ENCODE results near the gene ZNF408. TPM values are rescaled to one million over a fixed set of nuclear protein-coding genes. Genes with fewer than 3 reads are reported as not detected.

Gene ZNF408
- total and polyA plus RNA-seq, 2 of the 13 experiments (the other 11 are each of a cell fraction or from before 2014, with no cell fraction given) = 11.2 to 12.5 TPM

DNA sequence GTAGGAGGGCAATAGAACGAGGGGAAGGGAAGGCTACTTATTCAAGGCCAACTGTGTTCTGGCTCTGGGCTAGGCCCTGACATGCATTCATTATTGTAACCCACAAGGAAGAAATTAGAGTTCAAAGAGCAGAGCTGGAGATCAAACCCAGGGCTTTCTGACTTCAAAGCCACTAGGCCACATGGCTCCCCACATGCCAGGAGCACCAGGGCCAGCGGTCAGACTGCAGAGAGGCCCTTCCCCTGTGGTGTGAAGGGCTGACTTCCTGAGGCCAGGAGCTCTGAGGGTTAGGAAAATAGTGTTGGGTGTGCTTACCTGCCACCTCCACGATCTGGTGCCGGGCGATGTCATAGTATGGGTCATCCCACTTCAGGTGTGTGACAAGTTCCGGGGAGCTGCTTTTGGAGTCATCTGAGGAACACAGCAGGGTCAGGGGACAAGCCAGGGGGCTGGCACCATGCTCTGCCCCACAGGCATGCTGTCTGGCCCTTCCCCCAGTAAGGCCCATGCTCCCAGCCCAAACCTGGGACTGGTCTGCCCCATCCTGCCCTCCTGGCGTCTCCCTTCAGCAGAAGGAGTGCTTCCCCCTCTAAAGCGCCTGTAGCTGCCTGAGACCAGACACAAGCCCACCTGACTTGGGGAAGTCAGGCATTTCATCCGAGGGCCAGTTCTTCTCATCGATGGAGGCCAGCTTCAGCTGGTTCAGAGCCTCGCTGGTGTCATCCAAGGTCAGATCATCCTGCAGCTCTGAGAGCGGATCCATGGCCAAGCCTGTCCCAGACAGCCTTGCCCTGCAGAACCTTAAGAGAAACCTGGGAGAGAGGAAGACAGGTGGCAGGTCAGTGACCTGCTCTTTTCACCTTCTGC is 5.3 kb upstream of the ZNF408 start (continued):
- TF ChIP-seq, protein P1, sequence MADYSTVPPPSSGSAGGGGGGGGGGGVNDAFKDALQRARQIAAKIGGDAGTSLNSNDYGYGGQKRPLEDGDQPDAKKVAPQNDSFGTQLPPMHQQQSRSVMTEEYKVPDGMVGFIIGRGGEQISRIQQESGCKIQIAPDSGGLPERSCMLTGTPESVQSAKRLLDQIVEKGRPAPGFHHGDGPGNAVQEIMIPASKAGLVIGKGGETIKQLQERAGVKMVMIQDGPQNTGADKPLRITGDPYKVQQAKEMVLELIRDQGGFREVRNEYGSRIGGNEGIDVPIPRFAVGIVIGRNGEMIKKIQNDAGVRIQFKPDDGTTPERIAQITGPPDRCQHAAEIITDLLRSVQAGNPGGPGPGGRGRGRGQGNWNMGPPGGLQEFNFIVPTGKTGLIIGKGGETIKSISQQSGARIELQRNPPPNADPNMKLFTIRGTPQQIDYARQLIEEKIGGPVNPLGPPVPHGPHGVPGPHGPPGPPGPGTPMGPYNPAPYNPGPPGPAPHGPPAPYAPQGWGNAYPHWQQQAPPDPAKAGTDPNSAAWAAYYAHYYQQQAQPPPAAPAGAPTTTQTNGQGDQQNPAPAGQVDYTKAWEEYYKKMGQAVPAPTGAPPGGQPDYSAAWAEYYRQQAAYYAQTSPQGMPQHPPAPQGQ (CRISPR knock-in tag; IDR thresholded peaks at IDR 0.05; ENCODE audit: borderline replicate concordance) = no peak
- TF ChIP-seq, protein P2, sequence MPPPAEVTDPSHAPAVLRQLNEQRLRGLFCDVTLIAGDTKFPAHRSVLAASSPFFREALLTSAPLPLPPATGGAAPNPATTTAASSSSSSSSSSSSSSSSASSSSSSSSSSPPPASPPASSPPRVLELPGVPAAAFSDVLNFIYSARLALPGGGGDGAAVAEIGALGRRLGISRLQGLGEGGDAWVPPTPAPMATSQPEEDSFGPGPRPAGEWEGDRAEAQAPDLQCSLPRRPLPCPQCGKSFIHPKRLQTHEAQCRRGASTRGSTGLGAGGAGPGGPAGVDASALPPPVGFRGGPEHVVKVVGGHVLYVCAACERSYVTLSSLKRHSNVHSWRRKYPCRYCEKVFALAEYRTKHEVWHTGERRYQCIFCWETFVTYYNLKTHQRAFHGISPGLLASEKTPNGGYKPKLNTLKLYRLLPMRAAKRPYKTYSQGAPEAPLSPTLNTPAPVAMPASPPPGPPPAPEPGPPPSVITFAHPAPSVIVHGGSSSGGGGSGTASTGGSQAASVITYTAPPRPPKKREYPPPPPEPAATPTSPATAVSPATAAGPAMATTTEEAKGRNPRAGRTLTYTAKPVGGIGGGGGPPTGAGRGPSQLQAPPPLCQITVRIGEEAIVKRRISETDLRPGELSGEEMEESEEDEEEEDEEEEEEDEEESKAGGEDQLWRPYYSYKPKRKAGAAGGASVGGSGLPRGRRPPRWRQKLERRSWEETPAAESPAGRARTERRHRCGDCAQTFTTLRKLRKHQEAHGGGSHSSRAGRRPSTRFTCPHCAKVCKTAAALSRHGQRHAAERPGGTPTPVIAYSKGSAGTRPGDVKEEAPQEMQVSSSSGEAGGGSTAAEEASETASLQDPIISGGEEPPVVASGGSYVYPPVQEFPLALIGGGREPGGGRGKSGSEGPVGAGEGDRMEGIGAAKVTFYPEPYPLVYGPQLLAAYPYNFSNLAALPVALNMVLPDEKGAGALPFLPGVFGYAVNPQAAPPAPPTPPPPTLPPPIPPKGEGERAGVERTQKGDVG (CRISPR knock-in tag; IDR thresholded peaks at IDR 0.05; ENCODE audit: borderline replicate concordance) = peak; percentile 77; the same call in 1 of the 2 replicates
- TF ChIP-seq, protein P3, sequence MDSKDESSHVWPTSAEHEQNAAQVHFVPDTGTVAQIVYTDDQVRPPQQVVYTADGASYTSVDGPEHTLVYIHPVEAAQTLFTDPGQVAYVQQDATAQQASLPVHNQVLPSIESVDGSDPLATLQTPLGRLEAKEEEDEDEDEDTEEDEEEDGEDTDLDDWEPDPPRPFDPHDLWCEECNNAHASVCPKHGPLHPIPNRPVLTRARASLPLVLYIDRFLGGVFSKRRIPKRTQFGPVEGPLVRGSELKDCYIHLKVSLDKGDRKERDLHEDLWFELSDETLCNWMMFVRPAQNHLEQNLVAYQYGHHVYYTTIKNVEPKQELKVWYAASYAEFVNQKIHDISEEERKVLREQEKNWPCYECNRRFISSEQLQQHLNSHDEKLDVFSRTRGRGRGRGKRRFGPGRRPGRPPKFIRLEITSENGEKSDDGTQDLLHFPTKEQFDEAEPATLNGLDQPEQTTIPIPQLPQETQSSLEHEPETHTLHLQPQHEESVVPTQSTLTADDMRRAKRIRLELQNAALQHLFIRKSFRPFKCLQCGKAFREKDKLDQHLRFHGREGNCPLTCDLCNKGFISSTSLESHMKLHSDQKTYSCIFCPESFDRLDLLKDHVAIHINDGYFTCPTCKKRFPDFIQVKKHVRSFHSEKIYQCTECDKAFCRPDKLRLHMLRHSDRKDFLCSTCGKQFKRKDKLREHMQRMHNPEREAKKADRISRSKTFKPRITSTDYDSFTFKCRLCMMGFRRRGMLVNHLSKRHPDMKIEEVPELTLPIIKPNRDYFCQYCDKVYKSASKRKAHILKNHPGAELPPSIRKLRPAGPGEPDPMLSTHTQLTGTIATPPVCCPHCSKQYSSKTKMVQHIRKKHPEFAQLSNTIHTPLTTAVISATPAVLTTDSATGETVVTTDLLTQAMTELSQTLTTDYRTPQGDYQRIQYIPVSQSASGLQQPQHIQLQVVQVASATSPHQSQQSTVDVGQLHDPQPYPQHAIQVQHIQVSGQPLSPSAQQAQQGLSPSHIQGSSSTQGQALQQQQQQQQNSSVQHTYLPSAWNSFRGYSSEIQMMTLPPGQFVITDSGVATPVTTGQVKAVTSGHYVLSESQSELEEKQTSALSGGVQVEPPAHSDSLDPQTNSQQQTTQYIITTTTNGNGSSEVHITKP (CRISPR knock-in tag; IDR thresholded peaks at IDR 0.05; ENCODE audit: low read depth) = no peak
- TF ChIP-seq, protein P4, sequence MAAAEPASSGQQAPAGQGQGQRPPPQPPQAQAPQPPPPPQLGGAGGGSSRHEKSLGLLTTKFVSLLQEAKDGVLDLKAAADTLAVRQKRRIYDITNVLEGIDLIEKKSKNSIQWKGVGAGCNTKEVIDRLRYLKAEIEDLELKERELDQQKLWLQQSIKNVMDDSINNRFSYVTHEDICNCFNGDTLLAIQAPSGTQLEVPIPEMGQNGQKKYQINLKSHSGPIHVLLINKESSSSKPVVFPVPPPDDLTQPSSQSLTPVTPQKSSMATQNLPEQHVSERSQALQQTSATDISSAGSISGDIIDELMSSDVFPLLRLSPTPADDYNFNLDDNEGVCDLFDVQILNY (CRISPR knock-in tag; conservative IDR thresholded peaks at IDR 0.05) = no peak
- peak; percentile 90 for TF ChIP-seq ELF3 (CRISPR knock-in tag; IDR thresholded peaks at IDR 0.05)
- no peak for TF ChIP-seq SOX13 (IDR thresholded peaks at IDR 0.05)
- peak in 1 of 2 experiments; percentile 67; a peak in 2 of 4 replicates for TF ChIP-seq SOX13 (CRISPR knock-in tag; conservative IDR thresholded peaks at IDR 0.05 in 1 of 2, IDR thresholded peaks at IDR 0.05 in 1 of 2)
- 0 out of 2 replicates have a peak, but pooled peaks have one; percentile 39 for TF ChIP-seq SNAI1 (CRISPR knock-in tag; IDR thresholded peaks at IDR 0.05; ENCODE audit: borderline replicate concordance)
- TF ChIP-seq, protein P5, sequence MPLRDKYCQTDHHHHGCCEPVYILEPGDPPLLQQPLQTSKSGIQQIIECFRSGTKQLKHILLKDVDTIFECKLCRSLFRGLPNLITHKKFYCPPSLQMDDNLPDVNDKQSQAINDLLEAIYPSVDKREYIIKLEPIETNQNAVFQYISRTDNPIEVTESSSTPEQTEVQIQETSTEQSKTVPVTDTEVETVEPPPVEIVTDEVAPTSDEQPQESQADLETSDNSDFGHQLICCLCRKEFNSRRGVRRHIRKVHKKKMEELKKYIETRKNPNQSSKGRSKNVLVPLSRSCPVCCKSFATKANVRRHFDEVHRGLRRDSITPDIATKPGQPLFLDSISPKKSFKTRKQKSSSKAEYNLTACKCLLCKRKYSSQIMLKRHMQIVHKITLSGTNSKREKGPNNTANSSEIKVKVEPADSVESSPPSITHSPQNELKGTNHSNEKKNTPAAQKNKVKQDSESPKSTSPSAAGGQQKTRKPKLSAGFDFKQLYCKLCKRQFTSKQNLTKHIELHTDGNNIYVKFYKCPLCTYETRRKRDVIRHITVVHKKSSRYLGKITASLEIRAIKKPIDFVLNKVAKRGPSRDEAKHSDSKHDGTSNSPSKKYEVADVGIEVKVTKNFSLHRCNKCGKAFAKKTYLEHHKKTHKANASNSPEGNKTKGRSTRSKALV (CRISPR knock-in tag; IDR thresholded peaks at IDR 0.05) = peak; percentile 82
- TF ChIP-seq FOXM1 (CRISPR knock-in tag; IDR thresholded peaks at IDR 0.05) = no peak
- peak; percentile 38; the same call in 1 of the 2 replicates for TF ChIP-seq IRF2 (CRISPR knock-in tag; IDR thresholded peaks at IDR 0.05)
- TF ChIP-seq, protein P6, sequence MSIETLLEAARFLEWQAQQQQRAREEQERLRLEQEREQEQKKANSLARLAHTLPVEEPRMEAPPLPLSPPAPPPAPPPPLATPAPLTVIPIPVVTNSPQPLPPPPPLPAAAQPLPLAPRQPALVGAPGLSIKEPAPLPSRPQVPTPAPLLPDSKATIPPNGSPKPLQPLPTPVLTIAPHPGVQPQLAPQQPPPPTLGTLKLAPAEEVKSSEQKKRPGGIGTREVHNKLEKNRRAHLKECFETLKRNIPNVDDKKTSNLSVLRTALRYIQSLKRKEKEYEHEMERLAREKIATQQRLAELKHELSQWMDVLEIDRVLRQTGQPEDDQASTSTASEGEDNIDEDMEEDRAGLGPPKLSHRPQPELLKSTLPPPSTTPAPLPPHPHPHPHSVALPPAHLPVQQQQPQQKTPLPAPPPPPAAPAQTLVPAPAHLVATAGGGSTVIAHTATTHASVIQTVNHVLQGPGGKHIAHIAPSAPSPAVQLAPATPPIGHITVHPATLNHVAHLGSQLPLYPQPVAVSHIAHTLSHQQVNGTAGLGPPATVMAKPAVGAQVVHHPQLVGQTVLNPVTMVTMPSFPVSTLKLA (IDR thresholded peaks at IDR 0.05) = peak; percentile 64
- TF ChIP-seq CREB1 (IDR thresholded peaks at IDR 0.05) = no peak
- no peak for TF ChIP-seq CREB1 (CRISPR knock-in tag; IDR thresholded peaks at IDR 0.05)
